HCEC 1CT (cell line): ENCODE data around the gene FBXO9.

Experiments used
- DNase-seq: peaks from one replicate; pipeline ENCODE4 v3.0.0-alpha.2; 2017

Gene FBXO9

GRCh38 chr6:53095716-53096115 is 30.5 kb downstream of the FBXO9 start:
- DNase-seq = peak; percentile 18

DNA sequence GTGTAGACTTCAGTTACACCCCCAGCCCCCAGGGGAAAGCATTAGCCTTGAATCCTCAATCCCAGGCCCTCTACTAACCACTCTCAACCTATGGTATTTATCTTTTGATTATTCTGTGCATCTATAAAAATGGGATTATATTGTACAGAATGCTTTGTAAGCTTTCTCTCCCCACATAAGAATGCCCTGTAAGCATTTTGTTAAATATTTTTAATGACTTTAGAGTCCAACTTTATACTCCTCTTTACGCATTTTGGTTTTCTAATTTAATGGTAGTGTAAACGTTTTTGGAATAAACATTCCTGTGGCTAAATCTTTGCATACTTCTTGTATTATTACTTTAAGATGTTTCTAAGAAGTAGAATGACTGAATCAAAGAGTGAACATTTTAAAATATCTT is 35.4 kb downstream of the FBXO9 start:
- no peak for DNase-seq

DNA sequence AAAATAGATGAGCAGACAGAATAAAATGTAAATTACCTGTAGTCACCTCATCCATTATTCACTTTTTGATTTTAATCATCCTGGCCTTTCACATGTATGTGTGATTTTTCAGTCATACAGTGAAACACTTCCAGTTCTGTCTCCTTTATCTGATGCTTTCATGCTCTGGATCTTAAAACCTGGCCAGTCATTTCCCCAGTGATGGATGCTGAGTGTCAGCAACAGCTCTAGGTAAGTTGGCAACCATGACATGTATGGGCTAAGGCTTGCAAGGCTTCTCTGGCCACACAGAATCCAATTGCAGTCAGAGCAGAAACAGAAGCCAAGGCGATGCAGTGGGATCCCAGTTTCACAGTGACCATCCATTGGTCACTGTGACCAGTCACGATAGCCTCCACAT is 35.8 kb downstream of the FBXO9 start:
- DNase-seq = no peak

DNA sequence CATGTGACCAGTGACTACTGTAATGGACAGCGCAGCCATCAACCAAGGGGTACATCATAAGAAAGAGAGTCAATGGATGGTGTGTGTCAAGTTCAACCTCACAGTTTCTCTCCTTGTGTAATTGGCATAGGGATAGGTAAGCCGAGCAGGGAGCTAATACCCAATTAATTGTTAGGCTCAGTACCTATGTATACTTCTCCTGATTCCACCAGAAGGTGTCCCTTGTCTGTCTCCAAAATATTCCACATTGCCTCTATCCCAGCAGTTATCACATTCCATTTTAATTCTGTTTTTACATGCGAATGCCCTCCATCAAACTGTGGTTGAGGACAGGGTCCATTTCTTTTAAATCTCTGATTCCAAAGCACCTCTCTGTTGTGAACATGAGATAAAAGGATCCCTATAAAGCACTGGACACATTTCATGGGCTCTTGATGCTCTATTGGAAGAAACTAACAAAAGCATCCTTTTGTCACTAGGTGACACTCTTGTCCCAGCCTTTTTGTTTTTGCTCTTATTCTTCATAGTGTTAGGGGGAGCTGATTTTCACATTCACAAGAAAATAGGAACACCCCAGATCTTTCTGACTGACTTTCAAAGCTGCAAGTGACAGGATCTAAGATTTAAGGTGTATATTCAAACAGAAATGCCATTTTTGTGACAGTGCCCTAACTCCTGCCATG is 38.9 kb downstream of the FBXO9 start:
- peak; percentile 42 for DNase-seq

- no peak for DNase-seq
Measured at GRCh38 chr6:53104916-53105315, 39.7 kb downstream of the FBXO9 start.

- peak; percentile 54 for DNase-seq
Measured at GRCh38 chr6:53107091-53107490, 41.9 kb downstream of the FBXO9 start.

- DNase-seq = no peak
Measured at GRCh38 chr6:53109612-53110011, 44.4 kb downstream of the FBXO9 start.

DNA sequence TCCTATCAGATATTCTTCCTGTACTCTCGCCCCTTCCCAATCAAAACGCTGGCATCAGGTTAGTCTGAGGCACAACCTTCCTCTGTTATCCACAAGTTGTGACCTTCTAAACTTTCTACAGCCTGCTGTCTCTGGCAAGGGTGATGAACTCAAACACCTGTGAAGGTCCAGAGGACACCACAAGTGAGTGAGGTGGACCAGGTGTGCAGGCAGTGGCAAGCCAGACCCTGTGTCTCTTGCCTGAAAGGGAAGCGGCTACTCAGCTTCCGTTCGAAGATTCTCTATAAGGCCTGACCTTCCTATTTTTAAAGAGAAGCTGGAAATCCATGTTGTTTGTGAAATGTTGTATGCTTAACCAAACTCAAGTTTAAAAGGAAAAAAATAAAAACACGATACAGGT is 46.7 kb downstream of the FBXO9 start:
- no peak for DNase-seq

DNA sequence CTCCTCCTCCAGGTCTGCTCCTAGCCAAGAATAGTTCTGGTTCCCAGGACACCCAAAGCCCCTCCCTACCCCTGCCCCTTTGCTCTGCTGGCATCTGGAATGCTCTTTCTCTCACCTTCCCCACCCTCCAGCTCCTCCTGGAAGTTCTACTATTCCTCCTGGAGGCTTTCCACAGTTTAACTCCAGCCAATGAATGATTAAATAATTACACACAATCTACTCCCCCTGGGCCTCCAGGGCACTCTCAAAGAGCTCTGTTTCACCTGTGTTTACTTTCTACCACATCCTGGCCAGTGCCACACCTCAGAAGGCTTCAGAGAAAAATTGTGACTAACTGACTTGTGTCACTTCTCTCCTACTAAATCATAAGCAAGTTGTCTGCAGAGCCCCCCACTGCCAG is 47.2 kb downstream of the FBXO9 start:
- DNase-seq = no peak

- no peak for DNase-seq
Measured at GRCh38 chr6:53112871-53113270, 47.7 kb downstream of the FBXO9 start.

- DNase-seq = no peak
Measured at GRCh38 chr6:53113742-53114141, 48.5 kb downstream of the FBXO9 start.

DNA sequence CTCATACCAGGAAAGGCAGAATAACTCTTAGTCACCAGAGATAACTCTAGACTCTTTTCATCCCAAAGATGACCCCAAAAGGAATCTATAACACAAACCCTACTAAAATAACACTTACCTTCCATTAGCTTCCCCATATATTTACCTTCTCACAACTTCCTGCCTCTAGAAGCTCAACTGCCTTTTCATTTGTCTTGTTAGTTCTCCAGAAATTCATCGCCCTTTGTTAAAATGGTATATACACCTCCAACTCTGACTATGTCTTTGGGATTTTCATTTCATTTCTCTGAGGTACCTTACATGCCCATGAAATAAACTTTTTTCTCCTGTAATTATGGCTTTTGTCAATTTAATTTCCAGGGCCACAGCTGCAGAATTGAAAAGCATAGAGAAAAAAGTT is 49.9 kb downstream of the FBXO9 start:
- no peak for DNase-seq

- DNase-seq = no peak
Measured at GRCh38 chr6:53115741-53116140, 50.5 kb downstream of the FBXO9 start.

- DNase-seq = peak; percentile 20
Measured at GRCh38 chr6:53119349-53119748, 54.1 kb downstream of the FBXO9 start.

DNA sequence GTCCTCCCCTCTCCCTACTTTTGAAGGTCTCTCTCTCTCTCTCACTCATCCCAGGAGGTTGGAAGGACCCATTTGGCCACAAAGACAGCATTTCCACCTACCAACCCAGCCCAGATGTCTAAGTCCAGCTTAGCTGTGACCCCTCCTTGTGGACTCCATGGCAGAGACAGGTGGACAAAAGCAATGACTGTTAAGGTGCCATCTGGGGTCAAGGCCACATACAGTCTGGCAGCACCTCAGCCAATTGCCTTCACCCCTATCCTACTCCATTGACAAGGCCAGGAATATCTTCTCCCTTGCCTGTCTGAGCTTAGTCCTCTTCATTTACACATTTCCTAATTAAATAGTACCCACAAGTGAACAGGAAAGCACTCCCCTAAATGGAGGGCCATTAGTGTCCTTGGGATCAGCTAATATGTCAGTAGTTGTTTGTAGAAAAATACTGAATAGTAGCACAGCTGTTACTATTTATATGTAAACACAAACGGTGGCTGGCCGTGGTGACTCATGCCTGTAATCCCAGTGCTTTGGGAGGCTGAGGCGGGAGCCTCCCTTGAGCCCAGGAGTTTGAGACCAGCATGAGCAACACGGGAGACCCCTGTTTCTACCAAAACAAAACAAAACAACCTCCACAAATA is 54.7 kb downstream of the FBXO9 start:
- DNase-seq = peak; percentile 71

DNA sequence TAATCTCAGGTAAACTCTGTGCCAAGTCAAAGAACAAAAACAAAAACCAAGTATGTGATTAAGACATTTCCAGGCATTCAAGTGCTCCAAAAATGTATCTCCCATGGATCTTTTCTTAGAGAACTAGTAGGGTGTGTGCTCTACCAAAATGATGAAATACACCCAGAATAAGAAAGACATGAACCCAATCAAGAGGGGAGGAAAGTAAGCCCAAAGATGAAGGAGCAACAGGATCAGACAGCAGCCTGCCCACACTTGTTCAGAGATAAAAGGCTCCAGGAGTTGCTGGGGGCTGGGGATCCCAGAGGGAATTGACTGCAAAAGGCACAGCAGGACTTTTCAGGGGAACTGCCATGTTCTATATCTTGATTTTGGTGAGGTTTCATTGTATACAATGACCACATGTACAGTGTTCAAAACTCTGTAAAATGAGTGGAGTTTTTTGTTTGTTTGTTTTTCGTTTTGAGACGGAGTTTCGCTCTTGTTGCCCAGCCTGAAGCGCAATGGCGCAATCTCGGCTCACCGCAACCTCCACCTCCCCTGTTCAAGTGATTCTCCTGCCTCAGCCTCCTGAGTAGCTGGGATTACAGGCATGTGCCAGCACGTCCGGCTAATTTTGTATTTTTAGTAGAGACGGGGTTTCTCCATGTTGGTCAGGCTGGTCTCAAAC is 59.1 kb downstream of the FBXO9 start:
- DNase-seq = no peak

DNA sequence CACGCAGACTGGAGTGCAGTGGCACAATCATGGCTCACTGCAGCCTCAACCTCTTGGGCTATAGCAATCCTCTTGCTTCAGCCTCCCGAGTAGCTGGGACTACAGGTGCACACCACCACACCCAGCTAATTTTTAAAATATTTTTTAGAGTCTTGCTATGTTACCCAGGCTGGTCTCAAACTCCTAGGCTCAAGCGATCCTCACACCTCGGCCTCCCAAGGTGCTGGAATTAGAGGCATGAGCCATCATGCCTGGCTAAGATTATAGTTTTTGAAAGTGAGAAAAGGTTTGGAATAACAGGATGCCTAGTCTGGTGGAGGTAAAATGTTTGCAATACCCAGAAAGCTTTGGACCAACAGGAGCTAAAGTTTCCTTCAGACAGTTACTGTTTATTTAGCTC is 60.1 kb downstream of the FBXO9 start:
- no peak for DNase-seq

- peak; percentile 13 for DNase-seq
Measured at GRCh38 chr6:53128842-53129241, 63.6 kb downstream of the FBXO9 start.

GRCh38 chr6:53130569-53131290 is 65.5 kb downstream of the FBXO9 start:
- DNase-seq = no peak

DNA sequence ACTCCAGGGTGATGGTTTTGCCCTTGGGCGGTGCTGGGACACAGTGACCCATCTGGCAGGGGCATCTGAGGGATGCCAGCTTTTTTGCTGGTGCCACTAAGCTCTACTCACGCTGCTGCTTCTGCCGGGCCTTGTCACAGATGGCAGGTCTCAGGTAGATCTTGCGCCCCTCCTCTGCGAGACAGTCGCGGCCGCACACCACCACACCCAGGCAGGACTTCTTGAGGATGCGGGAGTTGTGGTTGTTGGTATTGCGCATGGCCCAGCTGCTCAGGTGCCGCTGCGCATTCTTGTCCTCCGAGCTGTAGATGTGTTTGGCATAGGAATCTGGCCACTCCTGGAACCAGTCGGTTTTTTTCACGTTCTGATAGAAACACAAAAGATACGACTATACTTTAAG is 68.8 kb downstream of the FBXO9 start:
- DNase-seq = no peak

DNA sequence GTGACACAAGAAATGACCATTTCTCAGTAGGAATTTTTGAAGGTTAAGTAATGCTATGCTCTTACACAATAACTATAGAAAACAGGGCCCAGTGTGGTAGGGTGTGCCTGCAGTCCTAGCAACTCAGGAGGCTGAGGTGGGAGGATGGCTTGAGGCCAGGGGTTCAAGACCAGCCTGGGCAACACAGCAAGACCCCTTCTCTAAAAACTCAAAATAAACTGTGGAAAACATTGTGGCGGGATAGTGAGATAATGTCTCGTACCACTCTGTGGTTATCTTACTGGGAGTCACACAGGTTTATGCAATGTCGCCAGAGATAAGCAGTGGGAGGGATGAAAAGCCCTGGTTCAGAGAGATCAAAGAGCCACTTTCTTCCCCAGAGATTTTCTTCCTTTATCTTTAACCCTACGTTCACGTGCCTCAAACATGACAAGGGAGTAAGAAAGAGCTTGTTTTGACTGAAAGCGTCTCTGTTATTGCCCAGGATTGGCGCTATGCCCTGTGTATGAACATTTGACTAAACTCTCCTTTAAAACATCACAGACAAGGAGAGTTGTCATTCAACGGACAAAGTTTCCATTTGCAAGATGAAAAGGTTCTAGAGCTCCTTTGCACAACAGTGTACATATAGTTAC is 69.5 kb downstream of the FBXO9 start:
- DNase-seq = no peak

DNA sequence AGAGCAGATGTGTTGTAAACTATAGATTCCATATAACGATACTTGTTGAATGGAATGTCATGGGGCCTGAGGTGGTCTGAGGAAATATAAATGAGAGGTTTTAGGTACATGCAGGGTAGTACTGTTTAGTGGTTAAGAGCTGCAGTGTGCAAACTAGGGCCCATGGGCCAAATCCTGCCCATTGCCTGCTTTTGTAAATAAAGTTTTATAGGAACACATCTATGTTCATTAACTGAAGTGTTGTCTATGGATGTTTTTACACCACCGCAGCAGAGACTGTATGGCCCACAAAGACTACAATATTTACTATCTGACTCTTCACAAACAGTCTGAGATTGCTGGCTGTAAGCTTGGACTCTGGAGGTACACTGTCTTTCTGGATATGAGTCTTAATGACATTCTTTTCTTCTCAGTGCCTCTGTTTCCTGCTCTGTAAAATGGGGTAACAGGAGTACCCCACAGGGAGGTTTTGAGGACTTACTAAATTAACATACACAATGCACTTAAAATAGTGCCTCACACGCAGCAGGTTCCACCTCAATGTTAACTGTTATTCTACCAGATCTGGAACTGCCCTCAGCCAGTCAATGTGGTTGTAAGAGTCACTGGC is 70.9 kb downstream of the FBXO9 start:
- DNase-seq = no peak
